ENCODE results near the gene MEGF10.

- TF ChIP-seq POLR2AphosphoS5 (IDR thresholded peaks at IDR 0.05; ENCODE audit: borderline replicate concordance, low read depth, low read length) (no peak), EZH2 (IDR thresholded peaks at IDR 0.05) (no peak)
These were observed 115.9 kb downstream of the MEGF10 start for GRCh38 chr5:127406326-127407121.

Measured in SK-N-MC (cell line).